ENCODE data around the gene SEC23A. TPM values are rescaled to one million over a fixed set of nuclear protein-coding genes. Genes with fewer than 3 reads are reported as not detected.

SEC23A gene
- total RNA-seq, 1 donor from 2014 or later, result 60.0 TPM

- H3K4me3 ChIP-seq, result no peak overlapping the region
- no peak overlapping the region for H3K27ac Mint-ChIP-seq
- H3K36me3 ChIP-seq, result peaks cover 23% of the 10 kb centered on the region
- no peak overlapping the region for H2AFZ ChIP-seq (replicated peaks)
- H3K4me3 Mint-ChIP-seq, result no peak overlapping the region
- H3K4me1 ChIP-seq, result no peaks in the 10 kb centered on the region
- H3K9me3 ChIP-seq (ENCODE audit: low read depth), result no peaks in the 10 kb centered on the region
- no peak overlapping the region for H3K9ac ChIP-seq
- H3K4me1 Mint-ChIP-seq, result no peaks in the 10 kb centered on the region
- H3K27me3 ChIP-seq, result no peaks in the 10 kb centered on the region
- no peaks in the 10 kb centered on the region for H3F3A ChIP-seq (ENCODE audit: low read depth)
- H3K79me2 ChIP-seq (ENCODE audit: low read depth), result peaks cover 15% of the 10 kb centered on the region
- H3K36me3 Mint-ChIP-seq, result peaks cover 33% of the 10 kb centered on the region
- DNase-seq (ENCODE audit: low spot score), result no peak
- H3K9me3 Mint-ChIP-seq, result no peaks in the 10 kb centered on the region
- H3K4me2 ChIP-seq, result no peak overlapping the region
- H3K27me3 Mint-ChIP-seq (ENCODE audit: insufficient read depth, low read depth), result no peaks in the 10 kb centered on the region
- H4K20me1 ChIP-seq (ENCODE audit: low read depth), result peaks cover 6% of the 10 kb centered on the region
- TF ChIP-seq CTCF (IDR thresholded peaks at IDR 0.05) (no peak), EZH2 (IDR thresholded peaks at IDR 0.05) (no peak), EZH2phosphoT487 (IDR thresholded peaks at IDR 0.05) (no peak)
- H3K27ac ChIP-seq, result no peak overlapping the region
Observed at GRCh38 chr14:39091716-39092115, 11.3 kb downstream of the SEC23A start.

GRCh38 chr14:39090548-39091111 lies 12.4 kb downstream of the SEC23A start:
- Histone ChIP-seq H3F3A (ENCODE audit: low read depth) (no peaks in the 10 kb centered on the region), H3K36me3 (peaks cover 23% of the 10 kb centered on the region), H3K27ac (no peak overlapping the region), H3K79me2 (ENCODE audit: low read depth) (peaks cover 6% of the 10 kb centered on the region), H3K4me3 (no peak overlapping the region), H3K4me1 (no peaks in the 10 kb centered on the region), H3K4me2 (no peak overlapping the region), H3K9me3 (ENCODE audit: low read depth) (no peaks in the 10 kb centered on the region), H3K27me3 (no peaks in the 10 kb centered on the region), H4K20me1 (ENCODE audit: low read depth) (peaks cover 6% of the 10 kb centered on the region), H3K9ac (no peak overlapping the region), H2AFZ (replicated peaks) (no peak overlapping the region)
- Mint-ChIP-seq H3K27ac (no peak overlapping the region), H3K9me3 (no peaks in the 10 kb centered on the region), H3K4me3 (no peak overlapping the region), H3K36me3 (peaks cover 38% of the 10 kb centered on the region), H3K4me1 (no peaks in the 10 kb centered on the region), H3K27me3 (ENCODE audit: insufficient read depth, low read depth) (no peaks in the 10 kb centered on the region)
- no peak for TF ChIP-seq EZH2phosphoT487 (IDR thresholded peaks at IDR 0.05)
- no peak for TF ChIP-seq CTCF (IDR thresholded peaks at IDR 0.05)
- TF ChIP-seq EZH2 (IDR thresholded peaks at IDR 0.05), result no peak
- no peak for DNase-seq (ENCODE audit: low spot score)

- Histone ChIP-seq H3K4me3 (no peak overlapping the region), H3K27me3 (no peaks in the 10 kb centered on the region), H3K36me3 (peaks cover 21% of the 10 kb centered on the region), H3K27ac (no peak overlapping the region), H3K9ac (no peak overlapping the region), H3K4me2 (no peak overlapping the region), H3F3A (ENCODE audit: low read depth) (no peaks in the 10 kb centered on the region), H3K9me3 (ENCODE audit: low read depth) (no peaks in the 10 kb centered on the region), H3K79me2 (ENCODE audit: low read depth) (no peaks in the 10 kb centered on the region), H4K20me1 (ENCODE audit: low read depth) (peaks cover 6% of the 10 kb centered on the region), H2AFZ (replicated peaks) (no peak overlapping the region), H3K4me1 (no peaks in the 10 kb centered on the region)
- Mint-ChIP-seq H3K9me3 (no peaks in the 10 kb centered on the region), H3K36me3 (peaks cover 47% of the 10 kb centered on the region), H3K4me3 (no peak overlapping the region), H3K4me1 (no peaks in the 10 kb centered on the region), H3K27ac (no peak overlapping the region), H3K27me3 (ENCODE audit: insufficient read depth, low read depth) (no peaks in the 10 kb centered on the region)
- no peak for DNase-seq (ENCODE audit: low spot score)
- no peak for TF ChIP-seq EZH2 (IDR thresholded peaks at IDR 0.05)
- no peak for TF ChIP-seq CTCF (IDR thresholded peaks at IDR 0.05)
- no peak for TF ChIP-seq EZH2phosphoT487 (IDR thresholded peaks at IDR 0.05)
Observed at GRCh38 chr14:39087493-39087892, 15.5 kb downstream of the SEC23A start.
